Kidney epithelial cell (primary cell): ENCODE measurements around the gene PCDHGB2. TPM values are rescaled to one million over a fixed set of nuclear protein-coding genes. Genes with fewer than 3 reads are reported as not detected.

ENCODE experiments used
- DNase-seq: peaks from one replicate; pipeline ENCODE4 v3.0.0-alpha.2; 2010; ENCODE audit warnings: low read depth
- H3K27me3 ChIP-seq: 2 replicates; pipeline ENCODE4 v1.6.0; 2011; ENCODE audit warnings: low read length; ENCODE audit not compliant: control insufficient read depth, insufficient read depth
- H3K36me3 ChIP-seq: 2 replicates; pipeline ENCODE4 v1.5.1; 2011; ENCODE audit warnings: low read length; ENCODE audit not compliant: control insufficient read depth, insufficient read depth
- H3K4me3 ChIP-seq: 2 replicates; pipeline ENCODE4 v1.5.1; 2011; ENCODE audit warnings: low read depth, mild to moderate bottlenecking, control low read depth, low read length
- total RNA-seq: library from RNA; depleted of rRNA; stranded (reverse); fragments of >200 nt; gene quantifications from 2 replicates; pipeline ENCODE4 v1.2.3, GENCODE V29; 2015
- TF ChIP-seq, protein P1 (sequence below): IDR thresholded peaks from 2 replicates; pipeline ENCODE4 v1.5.1; 2011; ENCODE audit warnings: mild to moderate bottlenecking, moderate library complexity, low read length, control low read depth, inconsistent platforms; ENCODE audit not compliant: insufficient read depth, poor library complexity, severe bottlenecking

The PCDHGB2 gene
- total RNA-seq, 1 donor from 2014 or later: 1.2 TPM

DNA sequence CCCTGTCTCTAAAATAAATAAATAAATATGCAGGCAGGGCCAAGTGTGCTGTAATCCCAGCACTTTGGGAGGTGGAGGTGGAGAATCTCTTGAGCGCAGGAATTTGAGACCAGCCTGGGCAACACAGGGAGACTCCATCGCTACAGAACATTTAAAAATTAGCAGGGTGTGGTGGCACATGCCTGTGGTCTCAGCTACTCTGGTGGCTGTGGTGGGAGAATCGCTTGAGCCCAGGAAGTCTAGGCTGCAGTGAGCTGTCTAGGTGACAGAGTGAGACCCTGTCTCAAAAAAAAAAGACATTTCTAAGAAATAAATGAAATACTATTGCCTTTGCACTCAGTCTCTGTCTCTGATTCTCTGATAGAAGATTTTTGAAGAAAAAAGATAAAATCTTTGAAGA is 51.8 kb downstream of the PCDHGB2 start:
- Histone ChIP-seq H3K27me3 (peaks cover 16% of the 10 kb centered on the region), H3K36me3 (no peaks in the 10 kb centered on the region), H3K4me3 (no peak overlapping the region)
- no peak for DNase-seq
- TF ChIP-seq, protein P1, sequence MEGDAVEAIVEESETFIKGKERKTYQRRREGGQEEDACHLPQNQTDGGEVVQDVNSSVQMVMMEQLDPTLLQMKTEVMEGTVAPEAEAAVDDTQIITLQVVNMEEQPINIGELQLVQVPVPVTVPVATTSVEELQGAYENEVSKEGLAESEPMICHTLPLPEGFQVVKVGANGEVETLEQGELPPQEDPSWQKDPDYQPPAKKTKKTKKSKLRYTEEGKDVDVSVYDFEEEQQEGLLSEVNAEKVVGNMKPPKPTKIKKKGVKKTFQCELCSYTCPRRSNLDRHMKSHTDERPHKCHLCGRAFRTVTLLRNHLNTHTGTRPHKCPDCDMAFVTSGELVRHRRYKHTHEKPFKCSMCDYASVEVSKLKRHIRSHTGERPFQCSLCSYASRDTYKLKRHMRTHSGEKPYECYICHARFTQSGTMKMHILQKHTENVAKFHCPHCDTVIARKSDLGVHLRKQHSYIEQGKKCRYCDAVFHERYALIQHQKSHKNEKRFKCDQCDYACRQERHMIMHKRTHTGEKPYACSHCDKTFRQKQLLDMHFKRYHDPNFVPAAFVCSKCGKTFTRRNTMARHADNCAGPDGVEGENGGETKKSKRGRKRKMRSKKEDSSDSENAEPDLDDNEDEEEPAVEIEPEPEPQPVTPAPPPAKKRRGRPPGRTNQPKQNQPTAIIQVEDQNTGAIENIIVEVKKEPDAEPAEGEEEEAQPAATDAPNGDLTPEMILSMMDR: no peak

Other genes starting within 250 kb of the PCDHGB2 start
- gene PCDHB4, start 238.2 kb upstream of the PCDHGB2 start, total RNA-seq: 0.42 and 0.48 TPM in 2 replicates
- 3.1 and 6.7 TPM in 2 replicates for gene PCDHB5, start 224.8 kb upstream of the PCDHGB2 start, total RNA-seq
- 0.67 and 0.68 TPM in 2 replicates for gene PCDHB6, start 209.9 kb upstream of the PCDHGB2 start, total RNA-seq
- gene PCDHB7, start 187.3 kb upstream of the PCDHGB2 start, total RNA-seq: 0.96 and 1.5 TPM in 2 replicates
- gene PCDHB8, start 182.2 kb upstream of the PCDHGB2 start, total RNA-seq: 0.34 and 0.84 TPM in 2 replicates
- 0.92 and 1.4 TPM in 2 replicates for gene PCDHB16, start 177.6 kb upstream of the PCDHGB2 start, total RNA-seq
- gene PCDHB9, start 172.8 kb upstream of the PCDHGB2 start, total RNA-seq: 0.71 and 0.82 TPM in 2 replicates
- 1.6 and 3.4 TPM in 2 replicates for gene PCDHB10, start 167.6 kb upstream of the PCDHGB2 start, total RNA-seq
- gene PCDHB11, start 160.4 kb upstream of the PCDHGB2 start, total RNA-seq: 1.8 and 3.1 TPM in 2 replicates
- 1.2 and 1.6 TPM in 2 replicates for gene PCDHB12, start 151.3 kb upstream of the PCDHGB2 start, total RNA-seq
- 1.9 and 3.1 TPM in 2 replicates for gene PCDHB13, start 146.1 kb upstream of the PCDHGB2 start, total RNA-seq
- 1.5 and 2.9 TPM in 2 replicates for gene PCDHB14, start 136.7 kb upstream of the PCDHGB2 start, total RNA-seq
- gene PCDHB15, start 114.6 kb upstream of the PCDHGB2 start, total RNA-seq: 2.3 and 3.0 TPM in 2 replicates
- not detected in 2 replicates for gene SLC25A2, start 55.9 kb upstream of the PCDHGB2 start, total RNA-seq
- gene TAF7, start 39.2 kb upstream of the PCDHGB2 start, total RNA-seq: 72.6 and 78.0 TPM in 2 replicates
- gene PCDHGA1, start 29.5 kb upstream of the PCDHGB2 start, total RNA-seq: 0.67 and 0.68 TPM in 2 replicates
- 2.8 and 2.9 TPM in 2 replicates for gene PCDHGA2, start 21.2 kb upstream of the PCDHGB2 start, total RNA-seq
- gene PCDHGA3, start 16.2 kb upstream of the PCDHGB2 start, total RNA-seq: 2.4 and 2.6 TPM in 2 replicates
- 1.6 and 1.7 TPM in 2 replicates for gene PCDHGB1, start 9.9 kb upstream of the PCDHGB2 start, total RNA-seq
- 3.5 and 3.6 TPM in 2 replicates for gene PCDHGA4, start 5.0 kb upstream of the PCDHGB2 start, total RNA-seq
- gene PCDHGA5, start 4.2 kb downstream of the PCDHGB2 start, total RNA-seq: 0.58 and 1.5 TPM in 2 replicates
- gene PCDHGB3, start 10.2 kb downstream of the PCDHGB2 start, total RNA-seq: 1.3 and 3.6 TPM in 2 replicates
- gene PCDHGA6, start 13.9 kb downstream of the PCDHGB2 start, total RNA-seq: 1.7 and 3.1 TPM in 2 replicates
- gene PCDHGA7, start 22.7 kb downstream of the PCDHGB2 start, total RNA-seq: 2.2 and 3.1 TPM in 2 replicates
- gene PCDHGB4, start 27.7 kb downstream of the PCDHGB2 start, total RNA-seq: 6.4 and 9.2 TPM in 2 replicates
- gene PCDHGA8, start 32.6 kb downstream of the PCDHGB2 start, total RNA-seq: 0.96 and 1.0 TPM in 2 replicates
- gene PCDHGB5, start 38.0 kb downstream of the PCDHGB2 start, total RNA-seq: 18.6 and 19.3 TPM in 2 replicates
- gene PCDHGA9, start 42.8 kb downstream of the PCDHGB2 start, total RNA-seq: 3.6 and 5.2 TPM in 2 replicates
- 3.4 and 3.6 TPM in 2 replicates for gene PCDHGB6, start 48.0 kb downstream of the PCDHGB2 start, total RNA-seq
- 5.5 and 6.0 TPM in 2 replicates for gene PCDHGA10, start 53.0 kb downstream of the PCDHGB2 start, total RNA-seq
- gene PCDHGB7, start 57.7 kb downstream of the PCDHGB2 start, total RNA-seq: 14.0 and 14.1 TPM in 2 replicates
- 6.7 and 7.4 TPM in 2 replicates for gene PCDHGA11, start 61.1 kb downstream of the PCDHGB2 start, total RNA-seq
- gene PCDHGA12, start 70.5 kb downstream of the PCDHGB2 start, total RNA-seq: 2.1 and 3.6 TPM in 2 replicates
- gene PCDHGC3, start 116.0 kb downstream of the PCDHGB2 start, total RNA-seq: 41.9 and 47.3 TPM in 2 replicates
- 0.62 and 1.1 TPM in 2 replicates for gene PCDHGC4, start 125.0 kb downstream of the PCDHGB2 start, total RNA-seq
- gene PCDHGC5, start 129.1 kb downstream of the PCDHGB2 start, total RNA-seq: 0.54 and 0.89 TPM in 2 replicates